Gastrocnemius medialis (tissue), 4 donors: ENCODE results near the gene ATP6V0E1.

ENCODE experiments used
- POLR2A ChIP-seq, 2 donors: fragments of 450-650 bp; IDR thresholded peaks; one replicate each; pipeline ENCODE4 v1.6.1; 2017; ENCODE audit warnings: antibody characterized with exemption in 2 of 2, mild to moderate bottlenecking in 2 of 2, moderate library complexity in 2 of 2
- TF ChIP-seq, protein P1 (sequence below), 5 experiments: fragments of 450-650 bp in 3 of 5; fragments of 200-600 bp in 2 of 5; sonication (generic) in 2 of 5; IDR thresholded peaks in 4 of 5; conservative IDR thresholded peaks in 1 of 5; 1 replicate in 4 of 5; 2 replicates in 1 of 5; pipeline ENCODE4 v1.5.1; 2016 to 2019; ENCODE audit warnings: antibody characterized with exemption in 5 of 5, mild to moderate bottlenecking in 3 of 5, moderate library complexity in 3 of 5

- TF ChIP-seq POLR2A (IDR thresholded peaks at IDR 0.05) = no peak
- TF ChIP-seq, protein P1, sequence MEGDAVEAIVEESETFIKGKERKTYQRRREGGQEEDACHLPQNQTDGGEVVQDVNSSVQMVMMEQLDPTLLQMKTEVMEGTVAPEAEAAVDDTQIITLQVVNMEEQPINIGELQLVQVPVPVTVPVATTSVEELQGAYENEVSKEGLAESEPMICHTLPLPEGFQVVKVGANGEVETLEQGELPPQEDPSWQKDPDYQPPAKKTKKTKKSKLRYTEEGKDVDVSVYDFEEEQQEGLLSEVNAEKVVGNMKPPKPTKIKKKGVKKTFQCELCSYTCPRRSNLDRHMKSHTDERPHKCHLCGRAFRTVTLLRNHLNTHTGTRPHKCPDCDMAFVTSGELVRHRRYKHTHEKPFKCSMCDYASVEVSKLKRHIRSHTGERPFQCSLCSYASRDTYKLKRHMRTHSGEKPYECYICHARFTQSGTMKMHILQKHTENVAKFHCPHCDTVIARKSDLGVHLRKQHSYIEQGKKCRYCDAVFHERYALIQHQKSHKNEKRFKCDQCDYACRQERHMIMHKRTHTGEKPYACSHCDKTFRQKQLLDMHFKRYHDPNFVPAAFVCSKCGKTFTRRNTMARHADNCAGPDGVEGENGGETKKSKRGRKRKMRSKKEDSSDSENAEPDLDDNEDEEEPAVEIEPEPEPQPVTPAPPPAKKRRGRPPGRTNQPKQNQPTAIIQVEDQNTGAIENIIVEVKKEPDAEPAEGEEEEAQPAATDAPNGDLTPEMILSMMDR (IDR thresholded peaks at IDR 0.05 in 4 of 5, conservative IDR thresholded peaks at IDR 0.05 in 1 of 5) = no peak
These were observed 36.6 kb downstream of the ATP6V0E1 start for GRCh38 chr5:173020154-173020581.
